ENCODE measurements around the gene GLDC.

GLDC gene

GRCh38 chr9:6686396-6686795 is 40.9 kb upstream of the GLDC start:
- no peak overlapping the region for H3K4me3 ChIP-seq (ENCODE audit: low read depth, low read length)
- DNase-seq (ENCODE audit: low read depth): peak; percentile 67
- TF ChIP-seq, protein P1, sequence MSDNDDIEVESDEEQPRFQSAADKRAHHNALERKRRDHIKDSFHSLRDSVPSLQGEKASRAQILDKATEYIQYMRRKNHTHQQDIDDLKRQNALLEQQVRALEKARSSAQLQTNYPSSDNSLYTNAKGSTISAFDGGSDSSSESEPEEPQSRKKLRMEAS (IDR thresholded peaks at IDR 0.05; ENCODE audit: low read depth, low read length): no peak
- TF ChIP-seq POLR2A (IDR thresholded peaks at IDR 0.05; ENCODE audit: extremely low read depth, insufficient read length): no peak
- no peak for TF ChIP-seq MYC (IDR thresholded peaks at IDR 0.05; ENCODE audit: low read depth, low read length)
- TF ChIP-seq, protein P2, sequence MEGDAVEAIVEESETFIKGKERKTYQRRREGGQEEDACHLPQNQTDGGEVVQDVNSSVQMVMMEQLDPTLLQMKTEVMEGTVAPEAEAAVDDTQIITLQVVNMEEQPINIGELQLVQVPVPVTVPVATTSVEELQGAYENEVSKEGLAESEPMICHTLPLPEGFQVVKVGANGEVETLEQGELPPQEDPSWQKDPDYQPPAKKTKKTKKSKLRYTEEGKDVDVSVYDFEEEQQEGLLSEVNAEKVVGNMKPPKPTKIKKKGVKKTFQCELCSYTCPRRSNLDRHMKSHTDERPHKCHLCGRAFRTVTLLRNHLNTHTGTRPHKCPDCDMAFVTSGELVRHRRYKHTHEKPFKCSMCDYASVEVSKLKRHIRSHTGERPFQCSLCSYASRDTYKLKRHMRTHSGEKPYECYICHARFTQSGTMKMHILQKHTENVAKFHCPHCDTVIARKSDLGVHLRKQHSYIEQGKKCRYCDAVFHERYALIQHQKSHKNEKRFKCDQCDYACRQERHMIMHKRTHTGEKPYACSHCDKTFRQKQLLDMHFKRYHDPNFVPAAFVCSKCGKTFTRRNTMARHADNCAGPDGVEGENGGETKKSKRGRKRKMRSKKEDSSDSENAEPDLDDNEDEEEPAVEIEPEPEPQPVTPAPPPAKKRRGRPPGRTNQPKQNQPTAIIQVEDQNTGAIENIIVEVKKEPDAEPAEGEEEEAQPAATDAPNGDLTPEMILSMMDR (IDR thresholded peaks at IDR 0.05; ENCODE audit: low read depth, low read length): no peak

- TF ChIP-seq MYC (IDR thresholded peaks at IDR 0.05; ENCODE audit: low read depth, low read length): no peak
- TF ChIP-seq, protein P2 (IDR thresholded peaks at IDR 0.05; ENCODE audit: low read depth, low read length): no peak
- TF ChIP-seq, protein P1 (IDR thresholded peaks at IDR 0.05; ENCODE audit: low read depth, low read length): no peak
- no peak for TF ChIP-seq POLR2A (IDR thresholded peaks at IDR 0.05; ENCODE audit: extremely low read depth, insufficient read length)
- H3K4me3 ChIP-seq (ENCODE audit: low read depth, low read length): peak overlapping the region; percentile 77
- no peak for DNase-seq (ENCODE audit: low read depth)
These were observed 36.5 kb upstream of the GLDC start for GRCh38 chr9:6681957-6682501.

- peak; percentile 99 for TF ChIP-seq MYC (IDR thresholded peaks at IDR 0.05; ENCODE audit: low read depth, low read length)
- TF ChIP-seq, protein P1 (IDR thresholded peaks at IDR 0.05; ENCODE audit: low read depth, low read length): peak; percentile 98
- TF ChIP-seq, protein P2 (IDR thresholded peaks at IDR 0.05; ENCODE audit: low read depth, low read length): no peak
- peak; percentile 97 for TF ChIP-seq POLR2A (IDR thresholded peaks at IDR 0.05; ENCODE audit: extremely low read depth, insufficient read length)
- peak; percentile 100 for DNase-seq (ENCODE audit: low read depth)
- H3K4me3 ChIP-seq (ENCODE audit: low read depth, low read length): peak overlapping the region; percentile 77
These were observed 35.8 kb upstream of the GLDC start for GRCh38 chr9:6681147-6681956.

GRCh38 chr9:6680797-6681146 is 35.2 kb upstream of the GLDC start:
- peak; percentile 95 for DNase-seq (ENCODE audit: low read depth)
- TF ChIP-seq, protein P1 (IDR thresholded peaks at IDR 0.05; ENCODE audit: low read depth, low read length): no peak
- TF ChIP-seq POLR2A (IDR thresholded peaks at IDR 0.05; ENCODE audit: extremely low read depth, insufficient read length) (no peak), MYC (IDR thresholded peaks at IDR 0.05; ENCODE audit: low read depth, low read length) (peak; percentile 26)
- TF ChIP-seq, protein P2 (IDR thresholded peaks at IDR 0.05; ENCODE audit: low read depth, low read length): no peak

GRCh38 chr9:6677803-6678202 is 32.3 kb upstream of the GLDC start:
- no peak for TF ChIP-seq POLR2A (IDR thresholded peaks at IDR 0.05; ENCODE audit: extremely low read depth, insufficient read length)
- TF ChIP-seq, protein P1 (IDR thresholded peaks at IDR 0.05; ENCODE audit: low read depth, low read length): no peak
- TF ChIP-seq MYC (IDR thresholded peaks at IDR 0.05; ENCODE audit: low read depth, low read length): no peak
- TF ChIP-seq, protein P2 (IDR thresholded peaks at IDR 0.05; ENCODE audit: low read depth, low read length): no peak
- H3K4me3 ChIP-seq (ENCODE audit: low read depth, low read length): no peak overlapping the region
- no peak for DNase-seq (ENCODE audit: low read depth)

More at GRCh38 chr9:6680797-6681146, 35.2 kb upstream of the GLDC start:
- H3K4me3 ChIP-seq (ENCODE audit: low read depth, low read length): peak overlapping the region; percentile 77
